ENCODE results near the gene NGDN. TPM values are rescaled to one million over a fixed set of nuclear protein-coding genes. Genes with fewer than 3 reads are reported as not detected.

NGDN gene
- total and polyA plus RNA-seq, 2 of the 8 experiments (the other 6 are each of a cell fraction or from before 2014, with no cell fraction given) = 39.8 to 48.8 TPM

GRCh38 chr14:23513005-23513817, 43.7 kb downstream of the NGDN start (continued):
- TF ChIP-seq CTCF (IDR thresholded peaks at IDR 0.05; ENCODE audit: control extremely low read depth in 1 of 3, insufficient read depth in 1 of 3, low read depth in 1 of 3, low read length in 3 of 3) (no peak), ASH2L (IDR thresholded peaks at IDR 0.05; ENCODE audit: low read length) (no peak), BACH1 (IDR thresholded peaks at IDR 0.05; ENCODE audit: low read length) (no peak), GTF2F1 (IDR thresholded peaks at IDR 0.05; ENCODE audit: borderline replicate concordance, low read depth, low read length) (no peak), SIRT6 (IDR thresholded peaks at IDR 0.05; ENCODE audit: low read length) (no peak), TAF7 (optimal IDR thresholded peaks at IDR 0.05; ENCODE audit: borderline replicate concordance, low read depth, low read length) (no peak), POU5F1 (IDR thresholded peaks at IDR 0.05; ENCODE audit: low read depth, low read length) (no peak), BCL11A (IDR thresholded peaks at IDR 0.05; ENCODE audit: low read depth in 2 of 2, low read length in 2 of 2) (no peak)
